Measurements from ENCODE around the gene DNASE1L1.
"Not testable (repeated sequence)": the region's sequence is repeated elsewhere in the genome, so short reads cannot be mapped to it uniquely, and the experiment has no call there.

DNASE1L1 gene

GRCh38 chrX:154408659-154409221 lies 314 bp downstream of the DNASE1L1 start:
- in situ Hi-C loops (cut with HindIII; ENCODE audit: low sequenced_read_pairs), result no loop called here

GRCh38 chrX:154404625-154405192 lies 4.3 kb downstream of the DNASE1L1 start:
- in situ Hi-C loops (cut with HindIII; ENCODE audit: low sequenced_read_pairs), result no loop called here

- in situ Hi-C loops (cut with HindIII; ENCODE audit: low sequenced_read_pairs), result no loop called here
Measured at GRCh38 chrX:154403858-154404257, 5.2 kb downstream of the DNASE1L1 start.

DNA sequence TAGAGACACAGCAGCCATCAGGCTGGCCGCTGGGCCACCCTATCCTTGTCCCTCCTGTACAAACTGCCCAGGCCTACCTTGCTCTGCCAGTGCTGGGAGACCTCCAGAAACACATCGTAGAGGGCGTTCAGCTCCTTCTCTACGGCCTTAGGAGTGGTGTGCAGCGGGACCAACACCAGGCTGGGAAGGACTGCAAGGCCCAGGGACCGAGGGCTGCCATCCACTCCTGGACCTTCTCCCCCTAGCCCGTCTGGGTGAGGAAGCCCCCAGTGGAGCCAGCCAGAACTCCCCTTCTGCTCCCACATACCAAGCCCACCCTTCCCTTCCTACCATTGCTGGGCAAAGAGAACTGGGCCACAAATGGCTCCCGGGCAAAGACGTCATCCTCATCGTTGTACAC lies 5.9 kb downstream of the DNASE1L1 start:
- in situ Hi-C loops (cut with HindIII; ENCODE audit: low sequenced_read_pairs), result no loop called here

GRCh38 chrX:154402622-154403127 lies 6.4 kb downstream of the DNASE1L1 start:
- in situ Hi-C loops (cut with HindIII; ENCODE audit: low sequenced_read_pairs), result no loop called here

DNA sequence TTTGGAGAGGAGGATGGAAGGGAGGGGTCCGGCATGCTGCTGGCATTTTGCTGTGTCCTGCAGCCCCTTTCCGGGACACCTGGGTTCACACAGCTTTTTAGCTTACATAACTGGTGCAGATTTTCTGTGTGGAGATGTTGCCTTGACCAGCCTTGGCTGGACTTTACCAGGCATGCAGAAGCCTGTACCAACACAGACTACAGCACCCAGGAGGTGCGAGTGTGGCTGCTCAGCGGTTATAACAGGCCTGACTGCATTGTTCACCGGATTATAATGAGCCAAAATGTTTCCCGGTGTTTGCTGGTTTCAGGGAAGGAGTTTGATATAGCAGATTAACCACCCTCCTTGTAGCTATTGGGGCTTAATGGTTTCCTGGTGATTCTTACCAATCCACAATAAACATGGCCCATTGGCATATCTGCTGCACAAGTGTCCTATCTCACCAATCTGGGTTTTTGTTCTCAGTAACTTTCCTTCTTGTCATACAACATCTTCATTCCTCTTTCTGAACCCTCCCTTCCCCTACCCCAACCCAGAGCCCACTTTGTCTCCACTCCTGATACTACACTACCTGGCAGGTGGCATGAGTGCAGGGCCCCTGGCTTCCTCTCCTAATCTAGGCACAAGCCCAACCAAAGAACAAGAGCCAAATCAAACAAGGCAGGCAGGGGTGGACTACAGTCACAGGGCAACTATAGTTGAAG lies 7.0 kb downstream of the DNASE1L1 start:
- in situ Hi-C loops (cut with HindIII; ENCODE audit: low sequenced_read_pairs), result no loop called here

GRCh38 chrX:154401045-154401799 lies 7.8 kb downstream of the DNASE1L1 start:
- in situ Hi-C loops (cut with HindIII; ENCODE audit: low sequenced_read_pairs), result no loop called here

GRCh38 chrX:154400369-154400817 lies 8.7 kb downstream of the DNASE1L1 start:
- in situ Hi-C loops (cut with HindIII; ENCODE audit: low sequenced_read_pairs), result not testable (repeated sequence)

DNA sequence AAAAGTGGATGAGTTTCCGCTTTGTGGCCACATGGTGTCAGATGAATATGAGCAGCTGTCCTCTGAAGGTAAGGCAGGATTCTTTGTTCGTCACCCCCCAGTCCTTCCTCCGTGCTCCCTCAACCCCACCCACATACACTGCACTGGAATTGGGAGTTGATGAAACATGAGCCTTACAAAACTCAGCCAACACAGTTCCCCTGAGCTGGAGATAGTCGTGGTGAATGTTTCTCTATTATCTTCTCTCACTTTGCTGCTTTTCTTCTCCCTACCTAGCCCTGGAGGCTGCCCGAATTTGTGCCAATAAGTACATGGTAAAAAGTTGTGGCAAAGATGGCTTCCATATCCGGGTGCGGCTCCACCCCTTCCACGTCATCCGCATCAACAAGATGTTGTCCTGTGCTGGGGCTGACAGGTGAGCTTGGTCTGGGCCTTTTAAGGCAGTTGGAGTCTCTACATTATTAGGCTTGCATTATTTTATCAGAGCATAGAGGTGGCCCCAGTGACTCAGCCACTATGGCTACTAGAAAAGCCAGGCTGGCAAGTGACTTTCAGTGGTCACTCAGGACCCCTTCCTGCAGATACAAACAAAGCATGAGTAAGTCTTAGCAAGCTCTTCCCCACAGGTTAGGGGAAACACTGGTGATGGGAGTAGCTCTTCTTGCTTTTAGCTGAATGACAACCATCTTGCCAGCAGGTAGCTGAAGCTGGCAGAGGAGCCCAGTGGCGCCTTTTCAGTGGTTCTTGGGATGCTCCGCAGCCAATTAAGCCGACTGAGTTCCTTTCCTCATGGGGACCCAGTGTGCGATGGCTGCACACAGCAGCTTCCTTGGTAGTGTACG lies 9.3 kb downstream of the DNASE1L1 start:
- in situ Hi-C loops (cut with HindIII; ENCODE audit: low sequenced_read_pairs), result no loop called here

GRCh38 chrX:154398668-154399526 lies 10.2 kb downstream of the DNASE1L1 start:
- in situ Hi-C loops (cut with HindIII; ENCODE audit: low sequenced_read_pairs), result no loop called here

DNA sequence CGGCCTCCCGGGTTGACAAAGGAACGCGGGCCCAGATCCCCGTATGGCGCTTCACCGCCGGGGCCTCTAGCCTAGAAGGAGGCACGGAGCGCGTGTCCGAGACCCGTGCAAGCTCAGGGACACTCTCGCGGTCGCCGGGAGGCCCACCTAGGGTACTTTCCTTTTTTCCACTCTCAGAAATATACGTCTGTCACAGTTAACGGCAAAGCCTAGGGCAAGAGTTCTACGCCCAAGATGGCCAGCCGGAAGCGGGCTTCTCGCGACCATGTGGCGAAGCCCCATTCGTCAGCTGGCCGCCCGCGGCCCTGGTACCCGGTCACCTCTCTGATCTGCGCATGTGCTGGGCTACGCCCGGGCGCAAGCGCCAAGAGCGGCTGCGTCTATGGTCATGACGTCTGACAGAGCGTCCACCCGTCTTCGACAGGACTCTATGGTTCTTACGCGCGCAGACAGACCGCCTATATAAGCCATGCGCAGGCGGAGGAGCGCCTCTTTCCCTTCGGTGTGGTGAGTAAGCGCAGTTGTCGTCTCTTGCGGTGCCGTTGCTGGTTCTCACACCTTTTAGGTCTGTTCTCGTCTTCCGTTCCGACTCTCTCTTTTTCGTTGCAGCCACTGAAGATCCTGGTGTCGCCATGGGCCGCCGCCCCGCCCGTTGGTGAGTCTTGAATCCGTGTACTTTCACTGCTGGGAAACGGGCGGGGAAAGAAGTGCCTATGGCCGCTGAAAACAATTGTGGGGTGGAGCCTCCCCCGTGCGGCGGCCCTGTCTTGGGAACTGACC lies 11.0 kb downstream of the DNASE1L1 start, which contains the start of gene RPL10:
Gene RPL10 (plus strand): TSS at position 490 of the 780 bp plus-strand sequence. CDS start 143 bp downstream, at position 633.
- in situ Hi-C loops (cut with HindIII; ENCODE audit: low sequenced_read_pairs), result no loop called here

DNA sequence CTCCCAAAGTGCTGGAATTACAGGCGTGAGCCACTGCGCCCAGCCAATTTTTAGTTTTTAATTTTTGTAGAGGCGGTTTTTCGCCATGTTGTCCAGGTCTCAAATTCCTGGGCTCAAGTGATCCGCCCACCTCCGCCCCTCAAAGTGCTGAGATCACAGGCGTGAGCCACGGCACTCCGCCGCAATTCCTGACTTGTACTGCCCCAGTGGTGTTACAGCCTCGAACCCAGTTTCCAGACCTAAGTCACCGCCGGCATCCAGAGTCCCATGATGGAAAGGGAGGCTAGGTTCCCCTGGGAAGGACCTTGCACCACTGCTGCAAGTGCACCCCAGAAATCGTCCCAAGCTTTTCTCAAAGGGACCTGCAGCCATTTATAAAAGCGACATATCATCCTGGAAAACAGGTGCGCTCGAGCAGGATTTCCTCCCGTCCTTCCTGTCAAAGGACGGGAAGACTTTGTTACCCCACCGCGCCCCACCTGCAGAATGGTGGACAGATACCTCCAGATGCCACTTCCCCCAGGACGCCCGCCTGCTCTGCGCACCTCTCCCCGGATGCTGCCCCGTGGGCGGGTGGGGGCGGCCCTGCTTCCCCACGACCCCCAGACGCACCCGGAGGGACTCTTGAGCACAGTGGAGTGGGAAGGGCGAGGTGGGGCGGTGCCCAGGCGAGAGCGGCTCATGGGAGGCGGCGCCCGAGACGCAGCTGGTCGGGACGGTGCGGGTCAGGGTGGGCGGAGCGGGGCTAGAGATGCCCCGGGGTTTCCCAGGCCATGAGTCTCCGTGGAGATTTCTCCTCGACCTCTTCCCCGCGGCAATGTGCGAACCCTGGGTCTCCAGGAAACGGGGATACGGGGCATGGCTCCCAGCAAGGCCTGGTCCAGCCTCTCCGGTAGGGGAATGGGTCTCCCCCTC lies 11.8 kb downstream of the DNASE1L1 start:
- in situ Hi-C loops (cut with HindIII; ENCODE audit: low sequenced_read_pairs), result no loop called here

DNA sequence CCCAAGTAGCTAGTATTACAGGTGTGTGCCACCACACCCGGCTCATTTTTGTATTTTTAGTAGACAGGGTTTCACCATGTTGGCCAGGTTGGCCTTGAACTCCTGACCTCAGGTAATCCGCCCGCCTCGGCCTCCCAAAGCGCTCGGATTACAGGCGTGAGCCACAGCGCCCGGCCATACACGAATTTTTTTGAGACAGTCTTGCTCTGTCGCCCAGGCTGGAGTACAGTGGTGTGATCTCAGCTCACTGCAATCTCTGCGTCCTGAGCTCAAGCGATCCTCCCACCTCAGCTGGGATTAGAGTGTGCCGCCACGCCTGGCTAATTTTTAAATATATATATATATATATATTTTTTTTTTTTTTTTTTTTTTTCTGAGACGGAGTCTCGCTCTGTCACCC lies 12.7 kb downstream of the DNASE1L1 start:
- in situ Hi-C loops (cut with HindIII; ENCODE audit: low sequenced_read_pairs), result not testable (repeated sequence)

DNA sequence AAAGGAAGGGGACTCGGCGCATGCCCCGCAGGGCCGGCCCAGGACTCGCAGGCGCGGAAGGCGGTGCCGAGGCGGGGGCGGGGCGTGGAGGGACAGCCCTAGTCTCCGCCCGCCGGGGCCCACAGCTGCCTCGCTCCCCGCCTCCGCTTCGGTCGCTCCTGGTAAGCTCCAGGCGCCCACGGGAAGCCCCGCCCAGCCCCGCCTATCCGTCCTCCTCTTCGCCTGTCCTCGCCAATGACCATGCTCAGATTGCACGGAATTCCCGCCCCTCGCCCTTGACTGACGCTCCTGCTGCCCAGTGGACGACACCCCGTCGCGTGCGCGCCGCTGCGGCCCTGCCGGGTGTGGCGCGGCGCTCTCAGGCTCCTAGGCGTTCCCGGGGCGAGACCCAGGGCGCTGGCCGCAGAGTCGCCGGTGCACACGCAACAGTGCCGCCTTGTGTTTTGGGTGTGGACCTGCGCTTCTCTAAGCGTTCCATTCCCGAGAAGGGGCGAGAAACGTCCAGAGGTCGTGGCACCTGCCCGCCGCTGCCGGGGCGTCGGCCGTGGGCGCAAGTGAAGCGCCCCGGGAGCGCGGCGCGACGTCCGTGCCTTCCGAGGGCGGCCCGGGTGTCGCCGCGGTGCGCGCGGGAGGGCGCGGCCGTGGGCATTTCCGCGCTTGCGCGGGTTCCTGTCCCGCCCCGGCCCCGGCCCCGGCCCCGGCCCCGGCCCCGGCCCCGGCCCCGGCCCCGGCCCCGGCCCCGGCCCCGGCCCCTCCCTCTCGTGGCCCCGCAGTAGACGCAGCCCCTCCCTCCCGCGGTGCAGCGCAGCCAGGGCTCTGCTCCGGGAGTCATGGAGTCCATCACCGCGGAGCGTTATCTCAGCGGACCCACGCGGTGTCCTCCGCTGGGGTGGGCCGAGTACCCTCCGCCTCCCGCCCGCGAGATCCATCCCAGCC lies 19.0 kb downstream of the DNASE1L1 start:
- in situ Hi-C loops (cut with HindIII; ENCODE audit: low sequenced_read_pairs), result not testable (repeated sequence)

- in situ Hi-C loops (cut with HindIII; ENCODE audit: low sequenced_read_pairs), result not testable (repeated sequence)
Measured at GRCh38 chrX:154388649-154389048, 20.4 kb downstream of the DNASE1L1 start.

DNA sequence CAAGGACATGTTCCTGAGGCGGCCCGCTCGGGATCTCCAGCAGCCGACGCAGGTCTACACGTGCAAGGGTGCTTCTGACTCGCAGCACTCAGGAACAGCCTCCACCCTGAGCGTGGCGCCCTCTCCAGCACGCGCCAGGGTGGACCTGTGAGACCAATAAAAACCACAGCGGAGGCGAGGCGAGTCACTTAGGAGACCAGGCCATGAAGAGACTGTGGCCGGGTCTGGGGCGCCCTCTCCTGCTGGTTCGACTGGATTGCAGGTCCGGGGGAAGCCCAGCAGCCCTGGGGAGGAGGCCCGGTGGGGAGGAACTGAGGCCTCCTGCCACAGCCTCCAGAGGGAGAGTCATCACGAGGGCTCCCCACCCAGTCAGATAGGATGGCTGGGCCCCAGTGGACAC lies 21.0 kb downstream of the DNASE1L1 start:
- in situ Hi-C loops (cut with HindIII; ENCODE audit: low sequenced_read_pairs), result not testable (repeated sequence)
